Ramos (cell line): ENCODE measurements around the gene MED20.
"Not testable (repeated sequence)": the region's sequence is repeated elsewhere in the genome, so short reads cannot be mapped to it uniquely, and the experiment has no call there.

Experiments
- in situ Hi-C: fragments of 300-500 bp; cut with MboI; formaldehyde crosslinking; loops from one replicate; pipeline ENCODE4 v1.14.3; 2022; ENCODE audit warnings: low sequenced_read_pairs; ENCODE audit not compliant: unreplicated experiment

The MED20 gene, protein sequence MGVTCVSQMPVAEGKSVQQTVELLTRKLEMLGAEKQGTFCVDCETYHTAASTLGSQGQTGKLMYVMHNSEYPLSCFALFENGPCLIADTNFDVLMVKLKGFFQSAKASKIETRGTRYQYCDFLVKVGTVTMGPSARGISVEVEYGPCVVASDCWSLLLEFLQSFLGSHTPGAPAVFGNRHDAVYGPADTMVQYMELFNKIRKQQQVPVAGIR

GRCh38 chr6:41920921-41921711 is at the start of gene MED20, which contains the start of gene BYSL:
TSS of gene MED20 (minus strand) at chr6:41921139. CDS start at chr6:41921018, 121 bp downstream.
TSS of gene BYSL (plus strand) at chr6:41921499. CDS start at chr6:41921563, 64 bp downstream.
- in situ Hi-C loops = loop anchor here (10.0 kb wide), 1 partner anchor 136 kb away; the partner anchor contains the start of genes PRICKLE4 and TOMM6

- in situ Hi-C loops = no loop called here
Measured at GRCh38 chr6:41970436-41970846, 49.5 kb upstream of the MED20 start.

GRCh38 chr6:41967312-41968287 is 46.7 kb upstream of the MED20 start:
- in situ Hi-C loops = no loop called here

- in situ Hi-C loops = no loop called here
Measured at GRCh38 chr6:41966961-41967311, 46.0 kb upstream of the MED20 start.

DNA sequence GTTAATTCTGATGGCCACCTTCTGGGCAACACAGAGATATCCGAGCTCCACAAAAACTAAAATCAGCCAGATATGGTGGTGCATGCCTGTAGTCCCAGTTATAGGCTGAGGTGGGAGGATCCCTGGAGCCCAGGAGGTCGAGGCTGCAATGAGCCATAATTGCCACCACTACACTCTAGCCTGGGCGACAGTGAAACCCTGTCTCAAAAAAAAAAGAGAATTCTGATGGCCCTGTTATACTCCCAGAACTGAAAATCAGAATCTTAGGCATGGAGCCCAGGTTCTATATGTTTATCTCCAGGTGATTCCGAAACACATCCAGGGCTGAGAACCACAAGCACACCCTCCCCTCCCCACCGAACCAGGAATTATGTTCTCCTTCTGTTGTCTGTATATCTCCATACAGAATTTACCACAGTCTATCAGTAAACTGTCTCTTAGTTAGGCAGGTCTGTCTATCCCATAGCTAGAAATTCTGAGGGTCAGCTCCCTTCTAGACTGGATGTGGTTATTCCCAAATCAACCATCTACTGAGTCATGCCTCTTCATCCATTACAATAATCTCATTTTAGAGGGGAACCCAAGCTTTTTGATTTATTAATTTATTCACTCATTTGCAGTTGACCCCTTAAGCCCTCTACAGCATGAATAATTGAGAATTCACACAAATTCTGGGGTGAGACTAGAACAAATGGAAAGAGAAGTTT is 45.4 kb upstream of the MED20 start:
- in situ Hi-C loops = no loop called here

DNA sequence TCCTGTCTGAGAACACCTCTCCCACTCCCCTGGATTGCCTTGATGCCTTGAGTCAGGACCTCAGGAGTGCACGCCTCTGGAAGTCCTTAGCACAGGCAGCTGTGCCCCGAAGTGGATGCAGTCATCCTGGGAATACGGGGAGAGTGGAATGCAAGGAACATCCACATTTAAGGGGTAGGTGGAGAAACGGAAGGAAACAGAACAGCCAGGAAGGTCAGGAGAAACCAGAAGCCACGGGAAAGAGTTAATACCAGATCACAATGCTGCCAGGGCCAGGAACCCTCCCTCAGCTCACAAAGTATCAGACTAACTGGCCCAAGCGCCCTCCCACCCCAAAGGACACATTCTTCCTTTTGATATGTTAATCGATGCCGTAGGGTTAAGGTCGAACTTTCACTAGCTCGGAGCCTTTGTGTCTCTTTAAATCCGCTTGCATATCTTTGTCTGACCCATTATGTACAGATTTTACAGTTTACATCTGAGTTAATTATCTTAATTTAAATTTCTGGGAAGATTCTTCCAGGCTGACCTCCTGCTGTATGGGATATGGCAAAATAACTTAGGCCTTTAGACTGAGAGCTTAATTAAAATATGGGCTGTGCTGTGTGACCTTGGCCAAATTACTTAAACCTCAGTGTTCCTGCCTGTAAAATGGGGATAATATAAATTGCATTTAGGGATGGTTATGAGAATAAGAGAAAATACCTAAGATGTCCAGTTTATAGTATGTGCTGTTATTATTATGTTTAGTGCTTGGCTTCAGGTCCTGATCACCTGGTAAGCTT is 44.7 kb upstream of the MED20 start:
- in situ Hi-C loops = no loop called here

DNA sequence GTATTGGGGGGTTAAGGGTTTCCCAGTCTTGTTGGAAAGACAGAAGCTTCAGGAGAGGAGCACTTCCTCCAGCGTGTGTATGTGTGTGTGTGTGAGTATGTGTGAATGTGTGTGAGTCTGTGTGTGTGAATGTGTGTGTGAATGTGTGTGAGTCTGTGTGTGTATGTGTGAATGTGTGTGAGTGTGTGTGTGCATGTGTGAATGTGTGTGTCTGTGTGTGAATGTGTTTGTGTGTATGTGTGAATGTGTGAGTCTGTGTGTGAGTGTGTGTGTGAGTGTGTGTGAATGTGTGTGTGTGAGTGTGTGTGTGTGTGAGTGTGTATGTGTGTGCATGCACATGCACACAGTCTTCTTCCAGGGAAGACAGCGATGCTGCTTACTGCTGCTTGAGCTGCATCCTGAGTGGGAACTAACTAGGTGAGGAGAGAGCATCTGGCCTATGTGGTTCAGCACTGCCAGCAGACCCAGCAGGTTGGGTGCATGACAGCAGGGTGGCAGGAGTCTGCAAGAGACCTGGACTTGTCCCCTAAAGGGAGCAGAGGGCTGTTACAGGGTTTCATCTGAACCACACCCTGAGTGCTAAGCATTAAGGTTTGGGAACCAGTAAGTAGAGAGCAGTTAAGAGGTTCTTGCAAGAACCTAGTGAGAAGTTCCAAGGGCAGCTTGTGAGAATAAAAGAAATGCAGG is 43.4 kb upstream of the MED20 start:
- in situ Hi-C loops = no loop called here

DNA sequence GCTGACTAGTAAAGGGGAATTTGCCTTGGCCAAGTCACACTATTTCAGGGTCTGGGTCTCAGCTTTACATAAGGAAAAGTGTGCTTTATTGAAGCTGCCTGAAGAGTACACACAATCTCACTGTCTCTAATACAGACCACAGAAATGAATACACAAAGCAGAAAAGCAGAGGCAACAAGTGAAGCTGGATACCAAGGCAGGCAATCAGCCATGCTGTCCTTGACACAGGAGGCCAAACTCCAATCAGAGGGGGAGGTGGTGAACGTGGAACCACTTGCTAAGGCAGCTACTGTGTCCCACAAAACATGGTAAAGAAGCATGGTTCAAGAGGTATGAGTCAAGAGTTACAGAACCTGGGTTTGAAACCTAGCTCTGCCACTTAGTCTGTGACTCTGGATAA is 42.4 kb upstream of the MED20 start:
- in situ Hi-C loops = no loop called here

- in situ Hi-C loops = no loop called here
Measured at GRCh38 chr6:41960028-41960427, 39.1 kb upstream of the MED20 start.

- in situ Hi-C loops = no loop called here
Measured at GRCh38 chr6:41958022-41958856, 37.3 kb upstream of the MED20 start.

- in situ Hi-C loops = no loop called here
Measured at GRCh38 chr6:41957117-41957516, 36.2 kb upstream of the MED20 start.

DNA sequence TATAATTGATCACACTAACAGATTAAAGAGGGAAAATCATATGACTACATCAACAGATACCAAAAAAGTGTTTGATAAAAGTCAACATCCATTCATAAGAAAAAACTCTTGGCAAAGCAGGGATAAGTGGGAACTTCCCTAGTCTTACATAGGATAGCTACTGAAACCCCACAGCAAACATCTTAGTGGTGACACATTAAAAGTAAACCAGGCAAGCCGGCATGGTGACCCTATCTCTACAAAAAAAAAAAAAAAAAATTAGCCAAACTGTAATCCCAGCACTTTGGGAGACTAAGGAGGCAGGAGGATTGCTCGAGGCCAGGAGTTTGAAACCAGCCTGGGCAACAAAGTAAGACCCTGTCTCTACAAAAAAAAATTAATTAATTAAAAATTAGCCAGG is 34.5 kb upstream of the MED20 start:
- in situ Hi-C loops = no loop called here

DNA sequence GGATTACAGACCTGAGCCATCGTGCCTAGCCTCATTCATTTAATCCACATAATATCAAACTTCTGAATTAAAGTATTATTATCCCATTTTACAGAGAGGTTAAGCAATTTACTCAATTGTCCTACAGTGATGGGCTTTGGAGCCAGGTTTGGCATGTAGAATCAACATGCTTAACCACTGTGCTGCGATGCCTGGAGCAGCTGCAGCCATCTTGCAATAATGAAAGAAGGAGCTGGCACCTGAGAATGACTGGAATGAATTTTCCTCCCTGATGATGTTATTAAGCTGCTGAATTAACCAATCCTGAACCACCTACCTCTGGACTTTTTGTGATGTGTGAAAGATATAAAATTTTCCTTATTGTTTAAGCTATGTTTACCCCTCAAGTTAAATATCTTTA is 33.7 kb upstream of the MED20 start:
- in situ Hi-C loops = no loop called here

DNA sequence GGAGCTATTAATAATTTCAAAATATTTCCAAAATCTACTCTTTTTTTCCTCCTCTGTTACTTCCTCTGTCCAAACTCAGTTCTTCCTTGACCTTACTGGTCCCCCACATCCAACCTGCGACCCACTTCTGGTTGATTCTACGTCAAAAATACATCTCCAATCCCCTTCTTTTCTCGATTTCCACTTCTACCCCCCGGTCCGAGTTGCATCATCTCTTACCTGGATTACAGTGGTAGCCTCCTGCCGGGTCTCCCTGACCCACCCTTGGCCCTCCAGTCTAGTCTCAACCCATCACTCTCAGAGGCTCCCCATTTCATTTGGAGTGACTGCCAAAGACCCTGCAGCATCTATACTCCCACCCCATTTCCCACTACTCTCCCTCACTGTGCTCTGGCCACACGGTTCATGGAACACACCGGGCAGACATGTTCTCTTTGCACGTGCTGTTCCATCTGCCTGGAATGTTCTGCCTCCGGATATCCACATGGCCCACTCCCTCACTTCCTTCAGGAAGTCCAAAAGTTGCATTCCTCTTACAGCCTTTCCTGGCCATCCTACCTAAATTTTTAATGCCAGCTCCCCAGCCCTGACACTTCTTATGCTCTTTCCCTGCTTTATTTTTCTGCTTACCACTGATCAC is 26.8 kb upstream of the MED20 start:
- in situ Hi-C loops = no loop called here

DNA sequence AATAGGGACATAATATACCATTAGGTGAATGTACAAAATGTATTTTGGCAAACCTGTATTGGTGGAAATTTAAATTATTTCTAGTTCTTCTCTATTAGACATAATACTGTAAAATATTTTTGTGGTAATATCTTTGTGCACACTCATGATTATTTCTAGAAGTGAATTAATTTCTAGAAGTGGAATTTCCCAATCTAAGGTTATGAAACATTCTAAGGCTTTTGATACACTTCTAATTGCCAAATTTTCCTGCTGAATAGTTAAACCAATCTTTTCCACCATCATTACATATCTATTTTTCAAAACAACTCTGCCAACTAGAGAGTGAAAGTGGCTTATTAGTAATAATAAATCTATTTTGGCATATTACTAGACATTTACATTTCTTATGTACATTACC is 22.5 kb upstream of the MED20 start:
- in situ Hi-C loops = no loop called here

DNA sequence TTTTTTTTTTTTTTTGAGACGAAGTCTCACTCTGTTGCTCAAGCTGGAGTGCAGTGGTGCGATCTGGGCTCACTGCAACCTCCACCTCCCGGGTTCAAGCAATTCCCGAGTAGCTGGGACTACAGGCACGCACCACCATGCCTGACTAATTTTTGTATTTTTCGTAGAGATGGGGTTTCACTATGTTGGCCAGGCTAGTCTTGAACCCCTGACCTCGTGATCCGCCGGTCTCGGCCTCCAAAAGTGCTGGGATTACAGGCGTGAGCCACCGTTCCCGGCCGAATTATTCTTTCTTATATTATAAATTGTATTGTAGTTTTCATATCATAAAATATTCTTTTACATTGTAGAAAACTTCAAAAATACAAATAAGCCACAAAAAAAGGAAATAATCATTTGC is 21.9 kb upstream of the MED20 start:
- in situ Hi-C loops = not testable (repeated sequence)

DNA sequence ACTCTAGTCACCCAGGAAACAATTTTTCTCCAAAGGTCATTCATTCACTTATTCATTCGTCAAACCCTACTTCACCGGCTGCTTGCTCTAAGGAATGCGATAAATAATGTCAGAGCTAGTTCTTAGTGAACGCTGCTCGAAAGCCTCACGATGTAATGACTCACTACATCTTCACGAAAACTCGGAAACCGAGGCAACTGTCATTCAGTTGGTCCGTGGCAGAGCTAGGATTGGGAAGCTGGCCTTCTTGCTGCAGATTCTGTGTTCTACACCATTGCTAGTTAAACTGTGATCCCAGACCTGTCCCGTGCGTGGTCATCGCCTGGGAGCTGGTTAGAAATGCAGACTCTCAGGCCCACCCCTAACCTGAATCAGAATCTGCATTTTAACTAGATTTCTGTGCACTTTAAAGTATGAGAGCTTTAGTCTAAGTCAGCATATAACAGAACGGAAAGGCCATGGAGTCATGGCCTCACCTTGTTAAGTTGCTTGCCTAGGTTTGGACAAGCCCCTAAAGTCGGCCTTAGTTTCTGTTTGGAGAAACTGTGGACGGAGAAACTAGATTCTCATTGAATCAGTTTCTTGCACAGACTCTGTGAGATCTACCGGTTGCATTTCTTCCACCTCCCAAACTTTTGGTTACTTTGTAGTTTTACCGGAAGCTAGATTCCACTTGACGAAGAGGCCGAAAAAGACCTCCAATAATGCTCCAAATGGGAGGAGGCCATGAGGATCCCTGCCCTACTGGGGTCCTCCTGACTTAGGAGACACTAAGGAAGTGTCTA is 21.3 kb upstream of the MED20 start:
- in situ Hi-C loops = no loop called here
